A549 (cell line): ENCODE data around the gene SLC45A3. TPM values are rescaled to one million over a fixed set of nuclear protein-coding genes. Genes with fewer than 3 reads are reported as not detected.

Experiments used
- ATAC-seq, 2 experiments: fragments of 200-7000 bp in 1 of 2; fragments of >200 bp in 1 of 2; cut with Nextera tagmentation in 1 of 2; cut with Tn5 transposase in 1 of 2; 3 replicates each; pipeline versions ENCODE4 v1.8.0 to v1.9.1; 2018 to 2020; ENCODE audit warnings: mild to moderate bottlenecking in 1 of 2, moderate library complexity in 1 of 2
- CTCF ChIA-PET: fragments of 300-600 bp; sonication (Branson Sonifier 250); formaldehyde crosslinking; extraction: SDS; loops from one replicate; lab custom pipeline; 2021; ENCODE audit warnings: antibody characterized with exemption, inconsistent platforms; lab: Yijun Ruan, JAX
- POLR2A ChIA-PET: fragments of 350-600 bp; formaldehyde crosslinking; extraction: SDS; loops from one replicate; lab custom pipeline; 2021; ENCODE audit warnings: antibody characterized with exemption, inconsistent platforms; lab: Yijun Ruan, JAX
- DNase-seq, 2 experiments: peaks; one replicate each; pipeline versions ENCODE4 v3.0.0 to v3.0.0-alpha.2; 2011 to 2016; ENCODE audit warnings: low read depth in 1 of 2, low spot score in 1 of 2
- FAIRE-seq: peaks from 2 replicates; lab custom pipeline; 2011; peaks lifted over from hg19 to GRCh38; lab: Jason Lieb, UNC
- H3K27ac ChIP-seq, 2 experiments: fragments of >200 bp; sonication (Bioruptor Twin); formaldehyde crosslinking; 3 replicates each; pipeline ENCODE4 v1.5.1; 2016 to 2017
- H3K4me1 ChIP-seq: fragments of >200 bp; sonication (Bioruptor Twin); formaldehyde crosslinking; 3 replicates; pipeline ENCODE4 v1.6.1; 2016
- H3K4me2 ChIP-seq: fragments of >200 bp; sonication (Bioruptor Twin); formaldehyde crosslinking; 3 replicates; pipeline ENCODE4 v1.6.1; 2016
- H3K4me3 ChIP-seq: fragments of >200 bp; sonication (Bioruptor Twin); formaldehyde crosslinking; 3 replicates; pipeline ENCODE4 v1.5.1; 2016
- H3K9me3 ChIP-seq: fragments of >200 bp; sonication (Bioruptor Twin); formaldehyde crosslinking; 3 replicates; pipeline ENCODE4 v1.6.1; 2016
- ATOH8 ChIP-seq: fragments of 250-450 bp; sonication (Bioruptor Pico); IDR thresholded peaks from 2 replicates; pipeline ENCODE4 v1.5.0; 2020; ENCODE audit warnings: low read depth, mild to moderate bottlenecking, moderate library complexity
- BCL3 ChIP-seq: fragments of >200 bp; sonication (Bioruptor Twin); formaldehyde crosslinking; IDR thresholded peaks from 3 replicates; pipeline ENCODE4 v1.6.1; 2016
- CEBPB ChIP-seq, 2 experiments: fragments of >200 bp in 1 of 2; sonication (Bioruptor Twin) in 1 of 2; formaldehyde crosslinking in 1 of 2; IDR thresholded peaks; 2 replicates each; pipeline ENCODE4 v1.6.1; 2012 to 2016
- CHD2 ChIP-seq: fragments of 150-350 bp; IDR thresholded peaks from 2 replicates; pipeline ENCODE4 v1.6.1; 2014; ENCODE audit warnings: low read length; ENCODE audit not compliant: partially characterized antibody
- CTCF ChIP-seq: fragments of >200 bp; sonication (Bioruptor Twin); formaldehyde crosslinking; IDR thresholded peaks from 3 replicates; pipeline ENCODE4 v1.5.1; 2016
- ESRRA ChIP-seq: fragments of 150-350 bp; IDR thresholded peaks from 2 replicates; pipeline ENCODE4 v1.6.1; 2014; ENCODE audit warnings: mild to moderate bottlenecking, low read length, borderline replicate concordance
- GATA3 ChIP-seq: IDR thresholded peaks from 2 replicates; pipeline ENCODE4 v1.6.1; 2012; ENCODE audit warnings: borderline replicate concordance
- HOXA7 ChIP-seq: fragments of 250-450 bp; sonication (Bioruptor Pico); IDR thresholded peaks from 2 replicates; pipeline ENCODE4 v1.5.0; 2020; ENCODE audit warnings: mild to moderate bottlenecking, moderate library complexity
- HOXB5 ChIP-seq: fragments of 250-450 bp; sonication (Bioruptor Pico); IDR thresholded peaks from 2 replicates; pipeline ENCODE4 v1.5.0; 2020; ENCODE audit warnings: mild to moderate bottlenecking, moderate library complexity
- MAFK ChIP-seq: fragments of 450-650 bp; IDR thresholded peaks from 2 replicates; pipeline ENCODE4 v1.6.1; 2014; ENCODE audit not compliant: partially characterized antibody
- MAX ChIP-seq: IDR thresholded peaks from 2 replicates; pipeline ENCODE4 v1.6.1; 2012
- MYC ChIP-seq: IDR thresholded peaks from 2 replicates; pipeline ENCODE4 v1.6.1; 2012; ENCODE audit warnings: mild to moderate bottlenecking, inconsistent platforms, low read length, improper control_type of control experiment, borderline replicate concordance
- PHF8 ChIP-seq: fragments of 200-600 bp; sonication (generic); IDR thresholded peaks from 2 replicates; pipeline ENCODE4 v1.6.1; 2016; ENCODE audit warnings: low read depth, mild to moderate bottlenecking, antibody characterized with exemption, moderate library complexity, borderline replicate concordance
- POLR2A ChIP-seq: IDR thresholded peaks from 2 replicates; pipeline ENCODE4 v1.6.1; 2012; ENCODE audit warnings: mild to moderate bottlenecking, low read length
- POLR2AphosphoS2 ChIP-seq: conservative IDR thresholded peaks from 2 replicates; pipeline ENCODE4 v1.6.1; 2012; ENCODE audit warnings: low read length, improper control_type of control experiment, inconsistent platforms
- REST ChIP-seq: fragments of 200-600 bp; sonication (generic); IDR thresholded peaks from 2 replicates; pipeline ENCODE4 v1.6.1; 2016; ENCODE audit warnings: antibody characterized with exemption, mild to moderate bottlenecking, moderate library complexity
- TFCP2L1 ChIP-seq: fragments of 250-450 bp; sonication (Bioruptor Pico); IDR thresholded peaks from 2 replicates; pipeline ENCODE4 v1.5.0; 2021; ENCODE audit warnings: mild to moderate bottlenecking
- WGBS: methylation state at CpG from one replicate; pipeline ENCODE4 v1.1.6; 2017; ENCODE audit errors: missing lambda C conversion rate; 5-methylcytosine and 5-hydroxymethylcytosine counted together
- polyA plus RNA-seq, 4 experiments: library from polyadenylated mRNA; depleted of rRNA in 3 of 4; stranded (reverse); fragments of >200 nt; fragmentation: RNase III in 1 of 4; extraction: RNeasy Plus Mini Kit Qiagen cat#74134 plus additional on column Dnase treatment in 1 of 4; gene quantifications; 2 replicates in 3 of 4; 3 replicates in 1 of 4; pipeline ENCODE4 v1.2.3, GENCODE V29; 2011 to 2017

Gene SLC45A3
- polyA plus RNA-seq, 2 of the 4 experiments (the other 2 are of a cell fraction): 2.8 to 3.4 TPM

GRCh38 chr1:205631010-205631767, 49.1 kb downstream of the SLC45A3 start:
- DNase-seq: peak; percentile 66 to 82
- Histone ChIP-seq H3K4me2 (peak overlapping the region; percentile 83), H3K4me3 (peak overlapping the region; percentile 91), H3K9me3 (no peaks in the 10 kb centered on the region), H3K27ac (peak overlapping the region; percentile 99), H3K4me1 (peaks cover 15% of the 10 kb centered on the region; the same call in 2 of the 3 replicates)
- TF ChIP-seq MAFK (no peak), ESRRA (no peak), CHD2 (peak; percentile 38), REST (peak; percentile 37), MYC (no peak; the same call in 1 of the 2 replicates), POLR2A (peak; percentile 79), GATA3 (peak; percentile 12; the same call in 1 of the 2 replicates), PHF8 (peak; percentile 65; the same call in 1 of the 2 replicates), TFCP2L1 (CRISPR knock-in tag) (0 out of 2 replicates have a peak, but pooled peaks have one; percentile 37), HOXB5 (CRISPR knock-in tag) (no peak), MAX (peak; percentile 64), BCL3 (no peak; the same call in 1 of the 3 replicates), HOXA7 (CRISPR knock-in tag) (0 out of 2 replicates have a peak, but pooled peaks have one; percentile 64)
- ChIA-PET CTCF (interaction anchor here (0.8 to 20.8 kb wide), 11 partner anchors 8 to 106 kb away, joined by 3 to 227 read pairs (median 6); no protein-coding TSS in a partner anchor), POLR2A (interaction anchor here (1.0 to 2.1 kb wide), 8 partner anchors 14 to 107 kb away, joined by 3 to 26 read pairs (median 6); no protein-coding TSS in a partner anchor)
- WGBS: under 1% methylated on average over 25 of the region's 81 CpGs
- FAIRE-seq: no peak
- peak; percentile 78 to 82 for ATAC-seq

GRCh38 chr1:205630651-205631009, 49.7 kb downstream of the SLC45A3 start:
- ATAC-seq: no peak
- no peak for FAIRE-seq
- peaks cover 15% of the 10 kb centered on the region; the same call in 2 of the 3 replicates for H3K4me1 ChIP-seq
- H3K4me3 ChIP-seq: peak overlapping the region; percentile 91
- TF ChIP-seq ESRRA: no peak
- no peak for TF ChIP-seq ATOH8 (CRISPR knock-in tag)
- TF ChIP-seq GATA3: no peak
- TF ChIP-seq PHF8: no peak
- no peak for TF ChIP-seq CEBPB (IDR thresholded peaks at IDR 0.05)
- TF ChIP-seq POLR2AphosphoS2: no peak
- no peak for TF ChIP-seq CTCF
- POLR2A ChIA-PET: interaction anchor here (1.1 to 2.1 kb wide), 3 partner anchors 39 to 87 kb away, joined by 6 to 10 read pairs (median 7); no protein-coding TSS in a partner anchor
- no peak for DNase-seq
- H3K27ac ChIP-seq: peak overlapping the region; percentile 99
- peak overlapping the region; percentile 83 for H3K4me2 ChIP-seq
- CTCF ChIA-PET: interaction anchor here (3.5 to 20.8 kb wide), 3 partner anchors 27 to 100 kb away, joined by 28 to 227 read pairs (median 198); no protein-coding TSS in a partner anchor
- WGBS: 29% methylated on average over 3 of the region's 3 CpGs
- H3K9me3 ChIP-seq: no peaks in the 10 kb centered on the region
